GM12872 (cell line): ENCODE results near the gene GRID1.

ENCODE experiments used
- CTCF ChIP-seq: IDR thresholded peaks from 3 replicates; pipeline ENCODE4 v1.5.1; 2011; ENCODE audit warnings: low read depth, mild to moderate bottlenecking, low read length, moderate library complexity; ENCODE audit not compliant: insufficient read depth

The GRID1 gene

DNA sequence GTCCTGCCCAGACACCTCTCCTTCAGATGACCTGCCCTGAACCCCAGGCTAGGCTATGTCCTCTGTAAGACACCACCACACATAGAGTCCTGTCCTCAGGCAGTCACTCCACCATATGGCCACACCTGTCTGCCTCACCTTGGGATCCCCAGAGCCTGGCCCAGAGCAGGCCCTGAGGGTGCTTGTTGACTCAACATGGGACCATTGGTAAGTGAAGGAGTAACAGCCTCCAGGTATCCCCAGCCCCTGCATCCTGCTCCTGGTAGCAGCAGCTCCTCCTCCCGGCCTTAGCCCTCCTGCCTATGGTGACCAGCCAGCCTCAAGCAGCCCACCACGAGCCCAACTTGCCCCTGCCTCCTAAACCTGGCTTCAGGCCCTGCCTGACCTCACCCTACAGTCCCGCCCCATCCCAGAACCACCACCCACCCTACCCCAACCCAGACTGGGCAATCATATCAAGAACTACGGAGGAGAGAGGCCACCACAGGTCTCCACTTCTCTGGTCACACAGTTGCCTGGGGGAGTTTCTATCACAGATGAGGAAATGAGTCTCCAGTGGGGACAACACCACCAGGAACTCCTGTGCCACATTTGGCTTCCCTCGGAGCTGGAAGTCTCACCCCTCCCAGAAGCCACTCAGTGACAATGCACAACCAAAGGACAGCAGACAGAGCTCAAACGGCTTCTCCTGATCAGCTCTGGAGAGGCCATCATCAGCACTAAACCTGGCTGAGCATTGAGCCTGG is 136.6 kb downstream of the GRID1 start:
- no peak for TF ChIP-seq CTCF

- TF ChIP-seq CTCF: no peak
These were observed 137.2 kb downstream of the GRID1 start for GRCh38 chr10:86229376-86229775.

- no peak for TF ChIP-seq CTCF
These were observed 138.9 kb downstream of the GRID1 start for GRCh38 chr10:86227501-86228258.

GRCh38 chr10:86226781-86227201 is 139.8 kb downstream of the GRID1 start:
- TF ChIP-seq CTCF: no peak

GRCh38 chr10:86226016-86226415 is 140.6 kb downstream of the GRID1 start:
- TF ChIP-seq CTCF: no peak

DNA sequence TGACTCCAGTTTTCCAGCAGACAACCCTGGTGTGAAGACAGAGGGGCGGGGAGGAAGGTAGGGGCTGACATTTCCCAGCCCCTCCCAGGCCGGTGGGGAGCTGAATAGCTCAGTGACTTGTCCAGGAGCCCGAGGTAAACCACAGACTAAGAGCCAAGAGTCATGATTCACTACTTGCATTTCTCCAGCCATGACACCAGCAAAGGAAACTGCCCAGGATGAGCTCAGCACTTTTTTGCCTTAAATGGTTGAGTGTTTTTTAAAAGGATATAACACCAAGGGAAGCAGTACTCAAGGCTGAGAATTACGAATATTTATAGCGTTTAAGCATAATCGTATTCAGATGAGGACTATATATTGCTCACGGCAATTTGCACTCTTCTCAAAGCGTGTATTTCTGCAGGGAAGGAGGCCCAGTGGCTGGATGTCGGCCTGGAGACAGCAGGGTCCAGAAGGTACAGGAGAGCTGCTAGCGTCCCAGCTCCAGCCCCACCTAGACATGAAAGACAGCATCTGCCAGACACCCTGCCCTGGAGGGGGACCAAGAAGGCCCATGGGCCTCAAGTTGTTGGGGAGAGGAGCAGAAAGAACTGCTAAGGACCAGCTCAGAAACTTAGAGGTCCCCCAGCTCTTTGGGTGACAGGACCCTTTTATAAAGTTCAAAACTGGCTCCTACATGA is 141.4 kb downstream of the GRID1 start:
- TF ChIP-seq CTCF: no peak
